Measurements from ENCODE around the gene ADARB1. TPM values are rescaled to one million over a fixed set of nuclear protein-coding genes. Genes with fewer than 3 reads are reported as not detected.

The ADARB1 gene
- total RNA-seq, 1 donor from 2014 or later = 5.1 TPM

- TF ChIP-seq CTCF (IDR thresholded peaks at IDR 0.05) = no peak
- no peak for TF ChIP-seq EZH2 (IDR thresholded peaks at IDR 0.05)
- TF ChIP-seq EZH2phosphoT487 (IDR thresholded peaks at IDR 0.05) = no peak
- H3K36me3 ChIP-seq = no peaks in the 10 kb centered on the region
- H3K4me1 Mint-ChIP-seq = peaks cover 7% of the 10 kb centered on the region
Observed at GRCh38 chr21:45226540-45227326, 152.4 kb downstream of the ADARB1 start.

GRCh38 chr21:45227735-45228134, 153.4 kb downstream of the ADARB1 start:
- no peak overlapping the region for H3K4me3 Mint-ChIP-seq
- no peaks in the 10 kb centered on the region for H3K36me3 Mint-ChIP-seq
- no peaks in the 10 kb centered on the region for H3K79me2 ChIP-seq (ENCODE audit: low read depth)
- no peak overlapping the region for H3K9ac ChIP-seq
- H4K20me1 ChIP-seq (ENCODE audit: low read depth) = no peaks in the 10 kb centered on the region
- H3K4me1 ChIP-seq = no peaks in the 10 kb centered on the region
- H3F3A ChIP-seq (ENCODE audit: low read depth) = peaks cover 3% of the 10 kb centered on the region
- H3K9me3 ChIP-seq (ENCODE audit: low read depth) = no peaks in the 10 kb centered on the region
- no peaks in the 10 kb centered on the region for H3K36me3 ChIP-seq
- no peak overlapping the region for H2AFZ ChIP-seq (replicated peaks)
- DNase-seq (ENCODE audit: low spot score) = no peak
- H3K27ac ChIP-seq = no peak overlapping the region
- no peak overlapping the region for H3K4me3 ChIP-seq
- H3K27me3 Mint-ChIP-seq (ENCODE audit: insufficient read depth, low read depth) = peaks cover 4% of the 10 kb centered on the region
- no peak overlapping the region for H3K27ac Mint-ChIP-seq
- H3K9me3 Mint-ChIP-seq = no peaks in the 10 kb centered on the region
- H3K4me2 ChIP-seq = no peak overlapping the region
- H3K27me3 ChIP-seq = no peaks in the 10 kb centered on the region
- peaks cover 7% of the 10 kb centered on the region for H3K4me1 Mint-ChIP-seq
- TF ChIP-seq EZH2phosphoT487 (IDR thresholded peaks at IDR 0.05) (no peak), CTCF (IDR thresholded peaks at IDR 0.05) (no peak), EZH2 (IDR thresholded peaks at IDR 0.05) (no peak)

More at GRCh38 chr21:45226540-45227326, 152.4 kb downstream of the ADARB1 start:
- H3K27ac Mint-ChIP-seq = no peak overlapping the region
- no peak for DNase-seq (ENCODE audit: low spot score)
- Histone ChIP-seq H3K9me3 (ENCODE audit: low read depth) (no peaks in the 10 kb centered on the region), H3K9ac (no peak overlapping the region), H3K27ac (no peak overlapping the region), H3F3A (ENCODE audit: low read depth) (peaks cover 3% of the 10 kb centered on the region), H3K4me2 (no peak overlapping the region), H3K27me3 (no peaks in the 10 kb centered on the region), H2AFZ (replicated peaks) (no peak overlapping the region), H4K20me1 (ENCODE audit: low read depth) (no peaks in the 10 kb centered on the region), H3K4me1 (no peaks in the 10 kb centered on the region), H3K4me3 (no peak overlapping the region), H3K79me2 (ENCODE audit: low read depth) (no peaks in the 10 kb centered on the region)
- no peaks in the 10 kb centered on the region for H3K36me3 Mint-ChIP-seq
- no peak overlapping the region for H3K4me3 Mint-ChIP-seq
- no peaks in the 10 kb centered on the region for H3K9me3 Mint-ChIP-seq
- peaks cover 4% of the 10 kb centered on the region for H3K27me3 Mint-ChIP-seq (ENCODE audit: insufficient read depth, low read depth)

- Mint-ChIP-seq H3K9me3 (no peaks in the 10 kb centered on the region), H3K36me3 (no peaks in the 10 kb centered on the region), H3K27ac (no peak overlapping the region), H3K4me1 (peaks cover 7% of the 10 kb centered on the region), H3K27me3 (ENCODE audit: insufficient read depth, low read depth) (peaks cover 4% of the 10 kb centered on the region), H3K4me3 (no peak overlapping the region)
- H3K9ac ChIP-seq = no peak overlapping the region
- H3F3A ChIP-seq (ENCODE audit: low read depth) = peaks cover 3% of the 10 kb centered on the region
- no peak overlapping the region for H3K27ac ChIP-seq
- H3K79me2 ChIP-seq (ENCODE audit: low read depth) = no peaks in the 10 kb centered on the region
- no peak for TF ChIP-seq EZH2phosphoT487 (IDR thresholded peaks at IDR 0.05)
- no peak for TF ChIP-seq EZH2 (IDR thresholded peaks at IDR 0.05)
- no peak for TF ChIP-seq CTCF (IDR thresholded peaks at IDR 0.05)
- no peak overlapping the region for H3K4me3 ChIP-seq
- H4K20me1 ChIP-seq (ENCODE audit: low read depth) = no peaks in the 10 kb centered on the region
- DNase-seq (ENCODE audit: low spot score) = no peak
- no peaks in the 10 kb centered on the region for H3K9me3 ChIP-seq (ENCODE audit: low read depth)
- H3K4me1 ChIP-seq = no peaks in the 10 kb centered on the region
- H3K27me3 ChIP-seq = no peaks in the 10 kb centered on the region
- no peaks in the 10 kb centered on the region for H3K36me3 ChIP-seq
- no peak overlapping the region for H2AFZ ChIP-seq (replicated peaks)
- H3K4me2 ChIP-seq = no peak overlapping the region
Observed at GRCh38 chr21:45228171-45228641, 153.8 kb downstream of the ADARB1 start.
